AG04450 (cell line): ENCODE measurements around the gene LLGL1. TPM values are rescaled to one million over a fixed set of nuclear protein-coding genes. Genes with fewer than 3 reads are reported as not detected.

Experiments used
- CTCF ChIA-PET: fragments of 300-600, 350-600 bp; formaldehyde crosslinking; extraction: SDS; loops from one replicate; lab custom pipeline; 2022; ENCODE audit warnings: antibody characterized with exemption, inconsistent platforms; lab: Charles Lee
- POLR2A ChIA-PET: fragments of 350-600 bp; formaldehyde crosslinking; extraction: SDS; loops from one replicate; lab custom pipeline; 2021; ENCODE audit warnings: antibody characterized with exemption, inconsistent platforms; lab: Yijun Ruan, JAX
- DNase-seq: peaks from one replicate; pipeline ENCODE4 v3.0.0-alpha.2; 2011; ENCODE audit warnings: low read depth, low spot score
- H3K27ac ChIP-seq: one replicate; pipeline ENCODE4 v1.5.1; 2012; ENCODE audit warnings: low read depth, low read length, control low read depth
- H3K27me3 ChIP-seq: one replicate; pipeline ENCODE4 v1.6.0; 2012; ENCODE audit warnings: low read length; ENCODE audit not compliant: control insufficient read depth, insufficient read depth
- H3K4me3 ChIP-seq: 2 replicates; pipeline ENCODE4 v1.5.1; 2011; ENCODE audit warnings: mild to moderate bottlenecking, low read depth, low read length, control low read depth
- H3K9me3 ChIP-seq: 2 replicates; pipeline ENCODE4 v1.5.1; 2012; ENCODE audit warnings: low read length; ENCODE audit not compliant: control insufficient read depth, insufficient read depth
- CTCF ChIP-seq: IDR thresholded peaks from 2 replicates; pipeline ENCODE4 v1.5.1; 2011; ENCODE audit warnings: low read depth, low read length, control low read depth, inconsistent platforms
- polyA plus RNA-seq: library from polyadenylated mRNA; depleted of rRNA; stranded (reverse); fragments of >200 nt; gene quantifications from 2 replicates; pipeline ENCODE4 v1.2.3, GENCODE V29; 2011

LLGL1 gene
- polyA plus RNA-seq, 1 experiment, result 27.1 TPM

- no peaks in the 10 kb centered on the region; the same call in 1 of the 2 replicates for H3K9me3 ChIP-seq
- no peak for TF ChIP-seq CTCF
- H3K27ac ChIP-seq, result peak within 1 kb of the TSS; percentile 73
- POLR2A ChIA-PET, result no interaction called here
- CTCF ChIA-PET, result interaction anchor here (1.0 kb wide), 1 partner anchor 10 kb away, joined by 3 read pairs; no protein-coding TSS in a partner anchor
- H3K27me3 ChIP-seq, result no peaks in the 10 kb centered on the region
- H3K4me3 ChIP-seq, result peak within 1 kb of the TSS; percentile 83
- no peak for DNase-seq
These were observed 33.1 kb downstream of the LLGL1 start, which contains the start of gene FLII for GRCh38 chr17:18258356-18259038. Gene FLII, minus strand, starts transcription at chr17:18258738. Its CDS starts 48 bp downstream, at chr17:18258690.

- DNase-seq, result no peak
- Histone ChIP-seq H3K27me3 (no peaks in the 10 kb centered on the region), H3K27ac (peak overlapping the region; percentile 11), H3K9me3 (no peaks in the 10 kb centered on the region; the same call in 1 of the 2 replicates), H3K4me3 (peak overlapping the region; percentile 83)
- POLR2A ChIA-PET, result no interaction called here
- TF ChIP-seq CTCF, result no peak
- CTCF ChIA-PET, result no interaction called here
These were observed 34.3 kb downstream of the LLGL1 start for GRCh38 chr17:18259621-18260331.

- ChIA-PET POLR2A (interaction anchor here (0.7 kb wide), 1 partner anchor 102 kb away, joined by 3 read pairs; no protein-coding TSS in a partner anchor), CTCF (no interaction called here)
- H3K9me3 ChIP-seq, result no peaks in the 10 kb centered on the region; the same call in 1 of the 2 replicates
- DNase-seq, result peak; percentile 77
- H3K27ac ChIP-seq, result peak within 1 kb of the TSS; percentile 75
- no peak for TF ChIP-seq CTCF
- H3K27me3 ChIP-seq, result no peaks in the 10 kb centered on the region
- peak within 1 kb of the TSS; percentile 83 for H3K4me3 ChIP-seq
These were observed 35.1 kb downstream of the LLGL1 start, which contains the start of gene MIEF2 for GRCh38 chr17:18260332-18261145. Gene MIEF2, plus strand, starts transcription at chr17:18260662. Its CDS starts 2,059 bp downstream, at chr17:18262721.

- Histone ChIP-seq H3K27me3 (no peaks in the 10 kb centered on the region), H3K9me3 (no peaks in the 10 kb centered on the region; the same call in 1 of the 2 replicates), H3K27ac (peak overlapping the region; percentile 75), H3K4me3 (peak overlapping the region; percentile 83)
- DNase-seq, result no peak
- POLR2A ChIA-PET, result interaction anchor here (0.7 kb wide), 1 partner anchor 102 kb away, joined by 3 read pairs; no protein-coding TSS in a partner anchor
- CTCF ChIA-PET, result no interaction called here
- TF ChIP-seq CTCF, result no peak
These were observed 35.7 kb downstream of the LLGL1 start for GRCh38 chr17:18261146-18261515.
